Esophagus muscularis mucosa (tissue), 4 donors: ENCODE data around the gene AHRR. TPM values are rescaled to one million over a fixed set of nuclear protein-coding genes. Genes with fewer than 3 reads are reported as not detected.
A peak's percentile ranks its signal among the peaks of the same experiment; 100 is the strongest.

ENCODE experiments used
- DNase-seq: peaks from one replicate; pipeline ENCODE4 v3.0.0-alpha.2; 2017; ENCODE audit errors: extremely low spot score
- H3K27ac ChIP-seq, 4 donors: fragments of 200-600 bp; sonication (generic); replicated peaks in 1 of 4; 1 replicate in 3 of 4; 2 replicates in 1 of 4; pipeline ENCODE4 v1.5.1; 2016 to 2019; ENCODE audit warnings: mild to moderate bottlenecking in 1 of 4
- H3K27me3 ChIP-seq, 4 donors: fragments of 200-600 bp; sonication (generic); one replicate each; pipeline versions ENCODE4 v1.5.1 to v1.6.0; 2016 to 2019
- H3K36me3 ChIP-seq, 4 donors: fragments of 200-600 bp; sonication (generic); one replicate each; pipeline ENCODE4 v1.5.1; 2016 to 2019
- H3K4me1 ChIP-seq, 4 donors: fragments of 200-600 bp; sonication (generic); one replicate each; pipeline ENCODE4 v1.5.1; 2016 to 2019
- H3K4me3 ChIP-seq, 4 donors: fragments of 200-600 bp; sonication (generic); 1 replicate in 2 of 4; 2 replicates in 2 of 4; pipeline ENCODE4 v1.5.1; 2016 to 2019; ENCODE audit warnings: mild to moderate bottlenecking in 4 of 4, moderate library complexity in 1 of 4
- H3K9me3 ChIP-seq, 4 donors: fragments of 200-600 bp; sonication (generic); 1 replicate in 3 of 4; 2 replicates in 1 of 4; pipeline ENCODE4 v1.5.1; 2016 to 2019
- EP300 ChIP-seq: sonication (generic); formaldehyde crosslinking; IDR thresholded peaks from one replicate; pipeline ENCODE4 v1.6.1; 2017; ENCODE audit warnings: antibody characterized with exemption
- POLR2A ChIP-seq: fragments of 450-650 bp; IDR thresholded peaks from one replicate; pipeline ENCODE4 v1.6.1; 2017; ENCODE audit warnings: antibody characterized with exemption, moderate library complexity, mild to moderate bottlenecking, low read depth
- POLR2AphosphoS5 ChIP-seq, 2 donors: sonication (generic); formaldehyde crosslinking; IDR thresholded peaks; one replicate each; pipeline ENCODE4 v1.6.1; 2017; ENCODE audit warnings: antibody characterized with exemption in 2 of 2
- WGBS: methylation state at CpG from one replicate; pipeline ENCODE4 v1.1.5; 2018; 5-methylcytosine and 5-hydroxymethylcytosine counted together
- intact Hi-C: fragments of 100-400 bp; cut with DNase I; formaldehyde crosslinking; loops from one replicate; pipeline ENCODE4 v1.15.1; 2023
- total RNA-seq, 4 donors: library from RNA; depleted of rRNA; stranded (reverse); fragments of >200 nt; gene quantifications; one replicate each; pipeline versions ENCODE4 v1.1.0 to v1.2.1, GENCODE V29; 2016
- TF ChIP-seq, protein P1 (sequence below), 3 experiments: fragments of 200-600 bp in 2 of 3; fragments of 450-650 bp in 1 of 3; sonication (generic) in 2 of 3; IDR thresholded peaks; one replicate each; pipeline ENCODE4 v1.5.1; 2017 to 2019; ENCODE audit warnings: antibody characterized with exemption in 3 of 3, mild to moderate bottlenecking in 2 of 3, moderate library complexity in 1 of 3

The AHRR gene
- total RNA-seq, 4 donors from 2014 or later: 0.33 to 5.5 (median 0.86) TPM

DNA sequence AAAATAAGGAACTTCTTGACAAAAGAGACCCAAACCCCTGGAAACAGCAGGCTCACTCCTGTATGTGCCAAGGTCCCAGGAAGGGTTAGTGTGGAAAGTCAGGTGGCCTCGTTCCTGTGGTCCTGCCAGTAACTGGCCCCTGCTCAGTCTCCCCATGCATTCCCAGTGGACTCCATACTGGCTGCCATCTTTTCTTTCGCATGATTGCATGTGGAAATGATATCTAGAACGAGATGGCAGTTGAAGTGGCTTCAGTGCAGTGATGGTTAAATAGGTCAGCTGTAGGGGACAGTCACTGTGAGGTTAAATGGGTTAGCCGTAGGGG is 30.4 kb downstream of the AHRR start:
- Histone ChIP-seq H3K4me3 (no peak overlapping the region), H3K9me3 (no peaks in the 10 kb centered on the region), H3K27ac (no peak overlapping the region), H3K27me3 (peaks cover 0 to 14% (median 0%) of the 10 kb centered on the region in 4 donors), H3K36me3 (no peaks in the 10 kb centered on the region), H3K4me1 (no peaks in the 10 kb centered on the region)
- TF ChIP-seq POLR2A (no peak), EP300 (no peak), POLR2AphosphoS5 (IDR thresholded peaks at IDR 0.05) (no peak)
- TF ChIP-seq, protein P1, sequence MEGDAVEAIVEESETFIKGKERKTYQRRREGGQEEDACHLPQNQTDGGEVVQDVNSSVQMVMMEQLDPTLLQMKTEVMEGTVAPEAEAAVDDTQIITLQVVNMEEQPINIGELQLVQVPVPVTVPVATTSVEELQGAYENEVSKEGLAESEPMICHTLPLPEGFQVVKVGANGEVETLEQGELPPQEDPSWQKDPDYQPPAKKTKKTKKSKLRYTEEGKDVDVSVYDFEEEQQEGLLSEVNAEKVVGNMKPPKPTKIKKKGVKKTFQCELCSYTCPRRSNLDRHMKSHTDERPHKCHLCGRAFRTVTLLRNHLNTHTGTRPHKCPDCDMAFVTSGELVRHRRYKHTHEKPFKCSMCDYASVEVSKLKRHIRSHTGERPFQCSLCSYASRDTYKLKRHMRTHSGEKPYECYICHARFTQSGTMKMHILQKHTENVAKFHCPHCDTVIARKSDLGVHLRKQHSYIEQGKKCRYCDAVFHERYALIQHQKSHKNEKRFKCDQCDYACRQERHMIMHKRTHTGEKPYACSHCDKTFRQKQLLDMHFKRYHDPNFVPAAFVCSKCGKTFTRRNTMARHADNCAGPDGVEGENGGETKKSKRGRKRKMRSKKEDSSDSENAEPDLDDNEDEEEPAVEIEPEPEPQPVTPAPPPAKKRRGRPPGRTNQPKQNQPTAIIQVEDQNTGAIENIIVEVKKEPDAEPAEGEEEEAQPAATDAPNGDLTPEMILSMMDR (IDR thresholded peaks at IDR 0.05): no peak
- WGBS: 88% methylated on average over 4 of the region's 4 CpGs
- intact Hi-C loops: no loop called here
- no peak for DNase-seq

- DNase-seq: peak; percentile 89
- H3K36me3 ChIP-seq: no peaks in the 10 kb centered on the region
- no peaks in the 10 kb centered on the region for H3K9me3 ChIP-seq
- WGBS: 87% methylated on average over 22 of the region's 22 CpGs
- intact Hi-C loops: no loop called here
- no peak overlapping the region for H3K27ac ChIP-seq
- no peak overlapping the region for H3K4me3 ChIP-seq
- H3K27me3 ChIP-seq: peaks cover 0 to 7% (median 0%) of the 10 kb centered on the region in 4 donors
- no peaks in the 10 kb centered on the region for H3K4me1 ChIP-seq
- TF ChIP-seq, protein P1 (IDR thresholded peaks at IDR 0.05): no peak
- TF ChIP-seq POLR2A (no peak), EP300 (no peak), POLR2AphosphoS5 (IDR thresholded peaks at IDR 0.05) (no peak)
Measured at GRCh38 chr5:352639-353611, 31.4 kb downstream of the AHRR start.

GRCh38 chr5:353612-354580 is 32.4 kb downstream of the AHRR start:
- peaks cover 0 to 5% (median 0%) of the 10 kb centered on the region in 4 donors for H3K27me3 ChIP-seq
- H3K4me1 ChIP-seq: no peaks in the 10 kb centered on the region
- 85% methylated on average over 4 of the region's 30 CpGs for WGBS
- no peak overlapping the region for H3K4me3 ChIP-seq
- H3K27ac ChIP-seq: no peak overlapping the region
- intact Hi-C loops: no loop called here
- H3K36me3 ChIP-seq: no peaks in the 10 kb centered on the region
- no peaks in the 10 kb centered on the region for H3K9me3 ChIP-seq
- TF ChIP-seq POLR2A (no peak), POLR2AphosphoS5 (IDR thresholded peaks at IDR 0.05) (no peak), EP300 (no peak)
- TF ChIP-seq, protein P1 (IDR thresholded peaks at IDR 0.05): no peak
- no peak for DNase-seq

DNA sequence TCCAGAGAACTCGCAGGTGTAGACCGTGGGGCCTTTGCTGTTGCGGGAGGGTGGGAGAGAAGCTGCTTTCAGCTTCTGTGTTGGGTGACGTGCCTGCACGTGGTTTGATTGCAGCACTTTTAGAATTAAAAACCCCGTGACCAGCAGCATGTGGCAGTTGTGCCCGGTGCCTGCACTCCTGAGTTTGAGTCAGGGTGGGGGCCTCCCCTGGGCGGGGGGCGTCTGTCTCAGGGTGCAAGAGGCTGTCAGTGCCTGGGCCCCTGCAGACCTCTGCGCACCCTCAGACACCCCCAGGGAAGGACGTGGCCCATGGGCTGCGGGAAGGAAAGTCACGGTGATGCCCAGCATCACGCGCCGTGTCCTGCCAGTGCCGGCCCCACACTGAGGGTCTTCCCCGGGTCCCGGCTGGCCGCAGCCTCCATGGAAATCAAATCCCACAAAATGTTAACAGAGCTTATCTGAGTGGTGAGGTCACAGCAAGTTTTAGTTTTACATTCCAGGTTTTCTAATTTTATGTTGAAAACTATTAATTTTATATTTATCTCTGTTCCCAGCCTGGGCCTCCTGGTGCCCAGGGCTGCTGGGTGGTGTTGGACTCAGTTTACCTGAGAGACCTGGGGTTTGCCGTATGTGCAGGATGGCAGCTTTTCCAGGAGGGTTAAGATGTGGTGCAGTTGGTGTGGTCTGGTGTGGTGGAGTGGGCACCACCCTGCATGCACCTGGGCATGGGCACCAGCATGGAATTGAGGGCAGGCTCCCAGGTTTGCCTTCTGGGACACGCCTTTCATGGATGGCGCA is 33.3 kb downstream of the AHRR start:
- DNase-seq: no peak
- Histone ChIP-seq H3K9me3 (no peaks in the 10 kb centered on the region), H3K27ac (no peak overlapping the region), H3K27me3 (peaks cover 0 to 5% (median 0%) of the 10 kb centered on the region in 4 donors), H3K4me3 (no peak overlapping the region), H3K36me3 (no peaks in the 10 kb centered on the region), H3K4me1 (no peaks in the 10 kb centered on the region)
- 88% methylated on average over 20 of the region's 23 CpGs for WGBS
- TF ChIP-seq POLR2AphosphoS5 (IDR thresholded peaks at IDR 0.05) (no peak), POLR2A (no peak), EP300 (no peak)
- TF ChIP-seq, protein P1 (IDR thresholded peaks at IDR 0.05): no peak
- intact Hi-C loops: no loop called here
